Upper lobe of left lung (tissue), 4 donors: ENCODE data around the gene IL13.

Experiments used
- EP300 ChIP-seq, 4 donors: sonication (generic); formaldehyde crosslinking; IDR thresholded peaks; one replicate each; pipeline ENCODE4 v1.5.1; 2017; ENCODE audit warnings: antibody characterized with exemption in 4 of 4, control low read depth in 2 of 4
- POLR2A ChIP-seq, 4 donors: fragments of 450-650 bp; IDR thresholded peaks; one replicate each; pipeline ENCODE4 v1.5.1; 2016 to 2017; ENCODE audit warnings: antibody characterized with exemption in 4 of 4, mild to moderate bottlenecking in 2 of 4
- POLR2AphosphoS5 ChIP-seq, 2 donors: sonication (generic); formaldehyde crosslinking; IDR thresholded peaks; one replicate each; pipeline ENCODE4 v1.5.1; 2017; ENCODE audit warnings: antibody characterized with exemption in 2 of 2
- TF ChIP-seq, protein P1 (sequence below), 6 experiments: fragments of 450-650 bp in 4 of 6; fragments of 200-600 bp in 2 of 6; sonication (generic) in 2 of 6; IDR thresholded peaks; one replicate each; pipeline ENCODE4 v1.5.1; 2016 to 2019; ENCODE audit warnings: antibody characterized with exemption in 6 of 6

DNA sequence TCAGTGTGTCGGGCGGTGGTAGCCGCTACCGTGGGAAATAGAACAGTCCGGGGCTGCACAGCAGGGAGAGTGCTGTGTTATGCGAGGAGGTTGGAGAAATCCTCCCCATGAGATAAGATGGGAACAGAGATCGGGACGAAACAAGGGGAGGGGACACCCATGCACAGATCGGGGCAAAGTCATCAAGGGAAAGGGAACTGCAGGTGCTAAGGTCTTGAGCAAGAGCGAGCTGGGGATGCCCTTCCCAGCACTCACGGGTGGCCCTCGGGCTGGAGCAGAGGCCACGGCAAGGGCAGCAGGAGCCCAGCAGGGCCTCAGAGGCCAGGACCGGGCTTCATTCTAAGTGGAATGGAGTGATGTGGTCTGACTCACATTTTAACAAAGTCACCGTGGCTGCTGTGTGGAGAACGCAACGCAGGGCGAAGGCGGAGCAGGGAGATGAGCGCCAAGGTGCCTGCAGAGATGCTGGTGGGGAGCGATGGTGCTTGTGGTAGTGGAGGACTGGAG is 7.7 kb downstream of the IL13 start:
- TF ChIP-seq, protein P1, sequence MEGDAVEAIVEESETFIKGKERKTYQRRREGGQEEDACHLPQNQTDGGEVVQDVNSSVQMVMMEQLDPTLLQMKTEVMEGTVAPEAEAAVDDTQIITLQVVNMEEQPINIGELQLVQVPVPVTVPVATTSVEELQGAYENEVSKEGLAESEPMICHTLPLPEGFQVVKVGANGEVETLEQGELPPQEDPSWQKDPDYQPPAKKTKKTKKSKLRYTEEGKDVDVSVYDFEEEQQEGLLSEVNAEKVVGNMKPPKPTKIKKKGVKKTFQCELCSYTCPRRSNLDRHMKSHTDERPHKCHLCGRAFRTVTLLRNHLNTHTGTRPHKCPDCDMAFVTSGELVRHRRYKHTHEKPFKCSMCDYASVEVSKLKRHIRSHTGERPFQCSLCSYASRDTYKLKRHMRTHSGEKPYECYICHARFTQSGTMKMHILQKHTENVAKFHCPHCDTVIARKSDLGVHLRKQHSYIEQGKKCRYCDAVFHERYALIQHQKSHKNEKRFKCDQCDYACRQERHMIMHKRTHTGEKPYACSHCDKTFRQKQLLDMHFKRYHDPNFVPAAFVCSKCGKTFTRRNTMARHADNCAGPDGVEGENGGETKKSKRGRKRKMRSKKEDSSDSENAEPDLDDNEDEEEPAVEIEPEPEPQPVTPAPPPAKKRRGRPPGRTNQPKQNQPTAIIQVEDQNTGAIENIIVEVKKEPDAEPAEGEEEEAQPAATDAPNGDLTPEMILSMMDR (IDR thresholded peaks at IDR 0.05) = no peak
- TF ChIP-seq POLR2A (IDR thresholded peaks at IDR 0.05) (no peak), EP300 (IDR thresholded peaks at IDR 0.05) (no peak), POLR2AphosphoS5 (IDR thresholded peaks at IDR 0.05) (no peak)
